OCI-LY7 (cell line): ENCODE results near the gene SLC8B1.

Experiments
- EZH2phosphoT487 ChIP-seq: fragments of 200-600 bp; sonication (generic); IDR thresholded peaks from 2 replicates; pipeline ENCODE4 v1.6.1; 2018; ENCODE audit warnings: low read depth, borderline replicate concordance, mild to moderate bottlenecking, mixed run types, antibody characterized with exemption, low read length, moderate library complexity, mixed read lengths
- TF ChIP-seq, protein P1 (sequence below): fragments of 200-600 bp; sonication (generic); conservative IDR thresholded peaks from 2 replicates; pipeline ENCODE4 v1.5.1; 2014; ENCODE audit warnings: mild to moderate bottlenecking, antibody characterized with exemption, low read length, moderate library complexity, mixed read lengths

DNA sequence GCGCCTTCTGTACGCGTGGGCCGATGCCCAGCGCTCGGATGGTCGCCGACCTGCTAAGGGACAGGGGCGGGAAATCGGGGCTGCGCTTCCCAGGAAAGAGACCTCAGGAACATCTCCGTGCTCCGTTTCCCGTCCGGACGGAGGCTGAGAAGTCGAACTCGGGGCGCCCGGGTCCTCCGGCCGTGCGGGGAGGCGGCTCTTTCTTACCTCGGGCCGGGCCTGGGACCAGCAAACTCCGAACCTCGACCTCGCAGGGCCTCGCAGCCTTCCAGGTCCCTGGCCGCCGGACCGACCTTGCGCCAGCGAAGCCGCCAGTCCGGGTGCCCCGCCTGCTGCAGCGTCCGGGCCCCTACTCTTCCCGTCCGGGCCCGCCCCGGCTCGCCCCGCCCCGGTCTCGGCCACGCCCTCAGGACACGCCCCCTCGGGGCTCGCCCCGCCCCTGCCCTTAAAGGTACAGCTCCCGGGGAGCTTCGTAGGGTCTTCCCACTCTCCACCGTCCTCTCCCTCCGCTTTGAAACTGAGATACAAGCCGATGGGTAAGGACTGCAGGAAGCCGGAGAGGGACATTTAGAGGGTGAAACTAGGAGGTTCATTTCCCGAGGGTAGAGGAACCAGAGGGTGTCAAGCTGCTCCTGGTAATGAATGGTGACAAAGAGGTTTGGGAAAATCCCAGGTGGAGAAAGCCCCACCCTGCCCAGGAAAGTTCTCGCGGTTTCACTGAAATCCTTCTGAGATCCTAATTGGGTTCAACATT lies at the start of gene SLC8B1:
- TF ChIP-seq EZH2phosphoT487 = no peak
- TF ChIP-seq, protein P1, sequence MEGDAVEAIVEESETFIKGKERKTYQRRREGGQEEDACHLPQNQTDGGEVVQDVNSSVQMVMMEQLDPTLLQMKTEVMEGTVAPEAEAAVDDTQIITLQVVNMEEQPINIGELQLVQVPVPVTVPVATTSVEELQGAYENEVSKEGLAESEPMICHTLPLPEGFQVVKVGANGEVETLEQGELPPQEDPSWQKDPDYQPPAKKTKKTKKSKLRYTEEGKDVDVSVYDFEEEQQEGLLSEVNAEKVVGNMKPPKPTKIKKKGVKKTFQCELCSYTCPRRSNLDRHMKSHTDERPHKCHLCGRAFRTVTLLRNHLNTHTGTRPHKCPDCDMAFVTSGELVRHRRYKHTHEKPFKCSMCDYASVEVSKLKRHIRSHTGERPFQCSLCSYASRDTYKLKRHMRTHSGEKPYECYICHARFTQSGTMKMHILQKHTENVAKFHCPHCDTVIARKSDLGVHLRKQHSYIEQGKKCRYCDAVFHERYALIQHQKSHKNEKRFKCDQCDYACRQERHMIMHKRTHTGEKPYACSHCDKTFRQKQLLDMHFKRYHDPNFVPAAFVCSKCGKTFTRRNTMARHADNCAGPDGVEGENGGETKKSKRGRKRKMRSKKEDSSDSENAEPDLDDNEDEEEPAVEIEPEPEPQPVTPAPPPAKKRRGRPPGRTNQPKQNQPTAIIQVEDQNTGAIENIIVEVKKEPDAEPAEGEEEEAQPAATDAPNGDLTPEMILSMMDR = no peak
